ENCODE data around the gene KRT40. TPM values are rescaled to one million over a fixed set of nuclear protein-coding genes. Genes with fewer than 3 reads are reported as not detected.
"Not testable (repeated sequence)": the region's sequence is repeated elsewhere in the genome, so short reads cannot be mapped to it uniquely, and the experiment has no call there.

KRT40 gene
- not detected in 2 replicates for total RNA-seq

DNA sequence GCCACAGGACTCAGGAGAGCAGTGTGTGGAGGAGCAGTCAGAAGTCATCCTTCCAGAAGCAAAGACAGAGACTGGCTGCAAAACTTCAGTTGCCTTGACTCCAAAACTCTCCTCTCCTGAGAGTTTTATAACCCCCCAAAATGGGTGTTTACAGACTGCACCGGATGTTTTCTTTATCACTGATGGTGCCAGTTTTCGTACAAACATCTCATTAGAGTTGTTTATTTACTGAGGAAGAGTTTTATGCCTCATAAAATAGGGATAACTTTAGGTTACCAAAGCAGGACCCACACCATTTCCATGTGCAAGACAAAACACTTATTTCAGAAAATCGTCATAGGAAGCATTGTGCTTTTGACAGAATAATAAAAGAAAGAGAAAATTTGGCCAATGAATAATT is at the start of gene KRT40:
Gene KRT40 (minus strand): TSS at position 101 of the 400 bp plus-strand sequence. CDS start 53 bp downstream, at position 48.
- DNase-seq (ENCODE audit: low read depth in 2 of 2): no peak

GRCh38 chr17:41029633-41030245 is 45.6 kb upstream of the KRT40 start, which contains the start of gene KRTAP1-4:
Gene KRTAP1-4 (minus strand): TSS chr17:41030195. CDS start chr17:41030078, 117 bp downstream.
- DNase-seq (ENCODE audit: low read depth in 2 of 2): no peak

- no peak for DNase-seq (ENCODE audit: low read depth in 2 of 2)
These were observed 42.8 kb upstream of the KRT40 start, which contains the start of gene KRTAP1-5 for GRCh38 chr17:41026715-41027471. Gene KRTAP1-5 (minus strand): TSS chr17:41027208. CDS start chr17:41027155, 53 bp downstream.

- DNase-seq (ENCODE audit: low read depth in 2 of 2): no peak
These were observed 40.6 kb upstream of the KRT40 start for GRCh38 chr17:41024697-41025096.

DNA sequence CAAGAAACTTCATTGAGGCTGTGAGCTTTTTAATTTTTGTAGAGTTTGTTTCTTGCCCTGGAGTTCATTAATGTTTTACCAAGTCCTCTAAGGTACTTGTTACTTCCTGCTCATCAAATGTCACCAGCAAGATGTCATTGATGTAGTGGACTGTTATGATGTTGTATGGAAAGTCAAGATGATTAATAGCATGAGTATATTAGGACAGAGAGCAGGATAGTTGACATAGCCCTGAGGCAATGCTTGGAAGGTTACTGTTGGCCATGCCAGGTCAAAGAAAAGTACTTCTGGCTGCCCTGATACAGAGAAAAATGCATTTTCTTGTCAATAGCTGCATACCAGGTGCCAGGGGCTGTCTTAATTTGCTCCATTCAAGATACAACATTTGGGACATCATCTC is 36.2 kb upstream of the KRT40 start:
- no peak for DNase-seq (ENCODE audit: low read depth in 2 of 2)

- DNase-seq (ENCODE audit: low read depth in 2 of 2): no peak
These were observed 35.3 kb upstream of the KRT40 start for GRCh38 chr17:41019415-41019814.

GRCh38 chr17:41018541-41018940 is 34.4 kb upstream of the KRT40 start:
- no peak for DNase-seq (ENCODE audit: low read depth in 2 of 2)

DNA sequence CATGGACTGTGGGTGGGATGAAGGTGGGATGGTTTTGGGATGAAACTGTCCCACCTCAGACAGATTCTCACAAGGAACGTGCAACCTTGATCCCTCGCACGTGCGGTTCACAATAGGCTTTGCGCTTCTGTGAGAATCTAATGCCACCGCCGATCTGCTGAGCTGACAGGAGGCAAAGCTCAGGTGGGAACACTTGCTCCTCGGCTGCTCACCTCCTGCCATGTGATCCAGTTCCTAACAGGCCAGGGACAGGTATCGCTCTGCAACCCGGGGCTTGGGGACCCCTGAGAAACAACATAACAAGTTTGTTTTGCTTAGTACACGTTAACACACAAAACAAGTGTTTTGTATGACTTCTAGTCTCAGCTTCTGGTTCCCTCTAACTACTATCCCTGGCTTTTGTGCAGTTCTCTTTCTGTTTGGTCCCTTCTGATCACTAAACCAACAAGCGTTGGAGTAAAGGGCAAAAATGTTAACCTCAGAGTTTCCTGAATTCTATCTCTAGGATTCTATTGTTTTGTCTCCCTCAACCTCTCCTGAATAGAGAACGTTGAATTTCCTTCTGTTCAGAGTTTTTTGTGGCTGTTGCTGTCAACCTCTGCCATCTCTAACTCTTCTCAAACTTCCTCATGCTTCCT is 32.6 kb upstream of the KRT40 start:
- no peak for DNase-seq (ENCODE audit: low read depth in 2 of 2)

DNA sequence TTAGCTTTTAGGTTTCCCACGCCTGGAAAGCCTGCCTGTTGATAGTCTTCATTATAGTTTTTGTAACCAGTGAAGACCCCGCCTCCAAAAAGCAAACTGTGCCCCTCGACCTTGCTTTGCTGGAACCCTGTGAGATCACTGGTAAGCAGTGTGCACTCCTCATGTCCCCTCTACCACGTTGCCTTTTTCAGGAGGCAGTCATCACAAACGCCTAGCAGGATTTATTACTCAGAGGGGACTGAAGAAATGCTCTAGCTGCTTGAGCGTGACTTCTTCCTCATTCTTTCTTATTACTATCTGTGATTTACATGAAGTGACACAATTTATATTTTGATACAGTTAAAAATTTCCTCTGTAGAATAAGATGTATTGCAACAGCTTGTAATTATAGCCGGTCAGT is 31.3 kb upstream of the KRT40 start:
- no peak for DNase-seq (ENCODE audit: low read depth in 2 of 2)

- DNase-seq (ENCODE audit: low read depth in 2 of 2): no peak
These were observed 29.5 kb upstream of the KRT40 start for GRCh38 chr17:41013606-41014005.

GRCh38 chr17:41013181-41013580 is 29.1 kb upstream of the KRT40 start:
- no peak for DNase-seq (ENCODE audit: low read depth in 2 of 2)

DNA sequence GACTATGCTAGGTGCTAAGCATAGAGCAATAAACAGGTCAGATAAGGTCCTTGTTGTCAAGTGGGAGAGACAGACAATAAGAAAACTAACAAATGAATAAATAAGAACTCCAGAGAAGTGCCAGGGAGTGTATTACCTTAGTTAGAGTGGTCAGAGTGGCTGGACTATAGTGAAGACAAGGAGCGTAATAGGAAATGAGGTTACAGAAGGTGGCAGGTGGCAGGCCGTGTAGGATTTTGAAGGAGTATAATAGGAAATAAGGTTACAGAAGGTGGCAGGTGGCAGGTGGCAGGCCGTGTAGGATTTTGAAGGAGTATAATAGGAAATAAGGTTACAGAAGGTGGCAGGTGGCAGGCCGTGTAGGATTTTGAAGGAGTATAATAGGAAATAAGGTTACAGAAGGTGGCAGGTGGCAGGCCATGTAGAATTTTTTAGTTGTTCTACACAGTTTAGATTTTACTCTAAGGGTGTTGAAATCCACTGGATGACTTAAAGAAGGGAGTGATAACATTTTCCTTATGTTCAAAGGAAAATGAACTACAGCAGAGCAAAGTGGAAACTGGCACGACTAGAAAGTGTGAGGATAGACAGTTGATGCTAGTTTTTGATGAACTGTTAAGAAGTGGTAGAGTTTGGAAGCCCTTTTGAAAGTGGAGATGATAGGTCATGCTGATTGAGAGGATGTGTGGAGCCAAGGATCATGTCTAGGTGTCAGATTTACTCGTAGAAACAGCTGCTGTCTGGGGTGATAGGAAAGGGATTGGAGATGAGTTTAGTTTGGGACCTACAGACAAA is 28.4 kb upstream of the KRT40 start:
- DNase-seq (ENCODE audit: low read depth in 2 of 2): no peak

DNA sequence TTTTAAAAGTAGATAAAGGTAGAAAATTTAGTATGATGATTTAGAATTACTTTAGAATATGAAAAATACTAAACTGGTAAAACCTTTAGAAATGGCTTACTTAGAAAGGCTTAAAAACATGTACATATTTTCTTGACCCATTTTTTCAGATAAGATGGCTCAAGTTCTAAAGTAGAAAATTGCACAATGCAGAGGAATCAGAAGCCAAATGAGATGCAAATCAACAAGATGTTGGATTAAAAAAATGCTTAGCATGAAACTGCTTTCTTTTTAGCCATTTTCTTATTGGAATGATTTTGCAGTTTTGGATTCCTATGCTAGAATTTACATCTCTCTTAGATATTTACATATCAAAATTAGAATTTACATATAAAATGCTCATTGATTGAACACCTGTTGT is 26.3 kb upstream of the KRT40 start:
- DNase-seq (ENCODE audit: low read depth in 2 of 2): no peak

GRCh38 chr17:41009936-41010335 is 25.8 kb upstream of the KRT40 start:
- DNase-seq (ENCODE audit: low read depth in 2 of 2): no peak

DNA sequence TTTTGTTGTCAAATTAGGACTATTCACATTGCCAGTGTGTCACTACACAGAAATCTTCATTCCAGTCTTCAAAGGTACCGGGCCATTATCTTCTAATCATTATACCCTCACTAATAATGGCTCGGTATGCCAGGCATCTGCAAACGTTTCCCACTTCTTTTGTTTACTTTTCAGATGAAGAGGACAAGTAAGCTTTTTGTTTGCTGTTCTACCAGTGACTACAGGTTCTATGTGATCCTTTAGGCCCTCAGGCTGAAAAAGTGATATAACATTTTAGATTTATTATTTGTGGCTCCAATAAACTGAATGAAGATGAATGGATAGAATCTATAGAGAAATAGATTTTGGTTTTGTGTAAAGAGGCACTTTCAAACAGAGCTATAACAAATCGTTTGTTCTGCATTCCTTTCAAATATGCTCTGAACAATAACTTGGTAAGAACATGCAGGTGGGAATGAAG is 25.2 kb upstream of the KRT40 start:
- no peak for DNase-seq (ENCODE audit: low read depth in 2 of 2)

- DNase-seq (ENCODE audit: low read depth in 2 of 2): no peak
These were observed 24.7 kb upstream of the KRT40 start, which contains the start of gene KRTAP3-1 for GRCh38 chr17:41008811-41009210. Gene KRTAP3-1 (minus strand): TSS chr17:41009128. CDS start chr17:41009074, 54 bp downstream.

DNA sequence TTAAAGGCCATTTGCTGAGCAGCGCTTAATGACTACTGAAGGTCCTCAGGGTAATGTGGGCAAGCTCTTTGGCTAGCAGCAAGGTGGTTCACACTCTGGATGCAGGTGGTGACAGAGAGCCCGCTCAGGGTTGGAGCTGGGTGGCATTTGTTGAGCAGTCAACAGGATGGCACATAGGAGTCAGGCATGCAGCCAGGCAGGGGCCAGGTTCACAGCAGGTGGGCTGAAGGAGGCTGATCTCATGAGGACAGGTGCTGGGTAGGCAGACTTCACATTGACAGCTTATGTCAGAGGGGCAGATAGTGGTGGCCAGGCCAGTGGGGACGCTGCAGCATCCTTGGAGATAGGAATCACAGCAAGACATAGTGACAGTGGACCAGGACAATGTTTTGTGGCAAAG is 20.3 kb upstream of the KRT40 start:
- DNase-seq (ENCODE audit: low read depth in 2 of 2): no peak

DNA sequence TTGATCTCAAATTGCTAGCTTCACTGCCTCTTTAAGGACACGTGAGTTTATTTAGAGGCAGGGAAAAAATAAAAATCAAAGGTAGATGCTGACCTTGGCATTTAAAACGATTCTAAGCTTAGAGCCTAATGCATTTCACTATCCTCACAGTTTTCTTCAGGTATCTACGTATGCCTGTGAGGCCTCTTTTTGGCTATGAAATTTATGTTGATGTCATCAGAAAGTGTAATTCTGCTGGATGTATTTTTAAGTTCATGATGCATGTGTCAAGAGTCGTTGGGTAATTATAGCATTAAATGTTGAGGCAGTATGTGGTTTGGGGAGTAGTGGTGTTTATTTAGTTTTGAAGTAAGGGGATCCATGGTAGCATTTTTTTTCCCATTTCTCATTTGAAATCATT is 19.8 kb upstream of the KRT40 start:
- no peak for DNase-seq (ENCODE audit: low read depth in 2 of 2)

DNA sequence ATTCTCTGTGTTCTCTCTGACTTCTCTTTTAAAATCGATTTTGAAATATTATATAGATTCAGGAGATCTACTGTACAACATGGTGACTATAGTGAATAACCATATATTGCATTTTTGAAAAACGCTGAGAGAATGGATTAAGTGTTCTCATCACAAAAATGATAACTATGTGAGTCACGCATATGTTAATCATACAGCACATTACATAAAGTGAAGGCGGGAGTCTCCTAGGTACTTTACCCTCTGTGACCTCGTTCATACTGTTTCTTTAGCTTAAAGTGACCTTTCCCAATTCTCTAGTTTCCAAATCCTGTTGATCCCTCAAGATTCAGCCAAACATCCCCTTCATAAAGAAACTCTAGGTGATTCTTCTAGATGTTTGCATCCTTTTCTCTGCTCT is 18.7 kb upstream of the KRT40 start:
- no peak for DNase-seq (ENCODE audit: low read depth in 2 of 2)

DNA sequence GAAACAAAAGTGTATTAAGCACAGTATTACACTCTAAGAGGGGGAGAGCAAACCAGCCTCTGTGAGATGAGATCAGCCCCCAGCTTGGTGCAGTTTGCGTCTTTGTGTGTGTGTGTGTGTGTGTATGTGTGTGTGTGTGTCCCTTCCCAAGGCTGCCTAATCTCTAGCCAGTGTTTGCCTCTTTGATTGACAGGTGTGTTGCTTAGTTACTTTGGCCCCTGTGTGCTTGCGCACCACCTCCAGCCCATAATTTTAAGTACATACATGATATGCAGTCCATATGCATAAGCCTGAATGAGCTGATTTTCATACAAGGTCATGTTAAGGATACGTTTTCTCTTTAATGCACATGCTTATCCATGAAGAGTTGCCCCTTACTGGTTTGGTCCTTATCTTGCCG is 17.7 kb upstream of the KRT40 start:
- DNase-seq (ENCODE audit: low read depth in 2 of 2): no peak

DNA sequence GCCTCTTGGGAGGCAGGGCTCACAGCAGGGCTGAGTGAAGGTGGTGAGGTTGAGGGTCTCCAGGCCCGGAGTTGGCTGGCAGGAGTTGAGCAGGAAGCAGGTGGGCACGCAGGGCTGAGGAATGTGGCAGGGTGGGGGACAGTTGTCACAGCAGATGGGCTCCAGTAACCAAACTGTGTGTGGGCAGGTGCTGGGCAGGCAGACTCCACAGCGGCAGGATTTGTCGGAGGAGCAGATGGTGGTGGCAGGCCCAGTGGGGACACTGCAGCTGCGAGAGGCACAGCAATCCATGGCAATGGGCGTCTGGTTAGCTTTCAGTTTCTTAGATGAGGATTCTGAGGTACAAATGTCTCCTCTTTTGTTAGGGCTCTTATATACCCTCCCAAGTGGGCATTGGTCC is 15.4 kb upstream of the KRT40 start, which contains the start of gene KRTAP3-2:
Gene KRTAP3-2 (minus strand): TSS at position 344 of the 400 bp plus-strand sequence. CDS start 53 bp downstream, at position 291.
- not testable (repeated sequence) for DNase-seq (ENCODE audit: low read depth in 2 of 2)
